HS-27A (cell line): ENCODE data around the gene TIMM50.
"Not testable (repeated sequence)": the region's sequence is repeated elsewhere in the genome, so short reads cannot be mapped to it uniquely, and the experiment has no call there.

Source experiments
- DNase-seq: peaks from one replicate; pipeline ENCODE4 v3.0.0-alpha.2; 2012; ENCODE audit warnings: low read depth, missing footprints

Gene TIMM50

GRCh38 chr19:39480337-39481228, at the start of gene TIMM50:
TIMM50 (plus strand) TSS chr19:39480838; CDS start chr19:39480854, 16 bp downstream.
- DNase-seq, result peak; percentile 91

GRCh38 chr19:39432677-39433025, 48.0 kb upstream of the TIMM50 start:
- DNase-seq, result no peak

- no peak for DNase-seq
Measured at GRCh38 chr19:39433480-39434079, 47.1 kb upstream of the TIMM50 start.

- no peak for DNase-seq
Measured at GRCh38 chr19:39434123-39435076, 46.2 kb upstream of the TIMM50 start.

- DNase-seq, result peak; percentile 98
Measured at GRCh38 chr19:39435499-39436349, 44.9 kb upstream of the TIMM50 start, which contains the start of gene RPS16. RPS16 (minus strand) TSS chr19:39435949; CDS start chr19:39435895, 54 bp downstream.

- DNase-seq, result no peak
Measured at GRCh38 chr19:39436350-39436716, 44.3 kb upstream of the TIMM50 start.

GRCh38 chr19:39438270-39438934, 42.2 kb upstream of the TIMM50 start:
- no peak for DNase-seq

- DNase-seq, result no peak
Measured at GRCh38 chr19:39444598-39445195, 35.9 kb upstream of the TIMM50 start.

GRCh38 chr19:39445196-39446111, 35.2 kb upstream of the TIMM50 start, which contains the start of gene SUPT5H:
SUPT5H (plus strand) TSS chr19:39445582; CDS start chr19:39445891, 309 bp downstream.
- DNase-seq, result peak; percentile 99

GRCh38 chr19:39446365-39447084, 34.1 kb upstream of the TIMM50 start:
- DNase-seq, result no peak

- no peak for DNase-seq
Measured at GRCh38 chr19:39448271-39448670, 32.4 kb upstream of the TIMM50 start.

GRCh38 chr19:39449116-39449797, 31.4 kb upstream of the TIMM50 start:
- no peak for DNase-seq

- DNase-seq, result not testable (repeated sequence)
Measured at GRCh38 chr19:39451257-39451656, 29.4 kb upstream of the TIMM50 start.

GRCh38 chr19:39463403-39463802, 17.2 kb upstream of the TIMM50 start:
- no peak for DNase-seq

- no peak for DNase-seq
Measured at GRCh38 chr19:39465956-39466747, 14.5 kb upstream of the TIMM50 start.

- no peak for DNase-seq
Measured at GRCh38 chr19:39467941-39468340, 12.7 kb upstream of the TIMM50 start.

- DNase-seq, result no peak
Measured at GRCh38 chr19:39469036-39469435, 11.6 kb upstream of the TIMM50 start.
